Muscle layer of duodenum (tissue), 2 donors: ENCODE data around the gene GPR107.
A peak's percentile ranks its signal among the peaks of the same experiment; 100 is the strongest.
"Not testable (repeated sequence)": the region's sequence is repeated elsewhere in the genome, so short reads cannot be mapped to it uniquely, and the experiment has no call there.

Source experiments
- H3K27ac ChIP-seq: one replicate; pipeline ENCODE4 v1.7.0; 2013; ENCODE audit warnings: mild to moderate bottlenecking, low read length
- H3K27me3 ChIP-seq: one replicate; pipeline ENCODE4 v1.7.0; 2013; ENCODE audit warnings: low read depth, mild to moderate bottlenecking, control low read depth, low read length
- H3K36me3 ChIP-seq, 2 donors: one replicate each; pipeline ENCODE4 v1.7.0; 2013; ENCODE audit warnings: low read length in 2 of 2, control low read depth in 1 of 2, mild to moderate bottlenecking in 1 of 2; ENCODE audit not compliant: insufficient read depth in 2 of 2, control insufficient read depth in 1 of 2
- H3K4me1 ChIP-seq, 2 donors: one replicate each; pipeline ENCODE4 v1.7.0; 2013; ENCODE audit warnings: low read length in 2 of 2, mild to moderate bottlenecking in 2 of 2, control low read depth in 1 of 2, moderate library complexity in 1 of 2; ENCODE audit not compliant: insufficient read depth in 2 of 2, control insufficient read depth in 1 of 2
- H3K4me3 ChIP-seq, 2 donors: one replicate each; pipeline ENCODE4 v1.7.0; 2013; ENCODE audit warnings: low read length in 2 of 2, low read depth in 1 of 2, mild to moderate bottlenecking in 1 of 2
- H3K9me3 ChIP-seq, 2 donors: one replicate each; pipeline ENCODE4 v1.7.0; 2013; ENCODE audit warnings: low read length in 2 of 2, control low read depth in 1 of 2, mild to moderate bottlenecking in 1 of 2; ENCODE audit not compliant: control insufficient read depth in 1 of 2
- donor health status: healthy.

GPR107 gene

DNA sequence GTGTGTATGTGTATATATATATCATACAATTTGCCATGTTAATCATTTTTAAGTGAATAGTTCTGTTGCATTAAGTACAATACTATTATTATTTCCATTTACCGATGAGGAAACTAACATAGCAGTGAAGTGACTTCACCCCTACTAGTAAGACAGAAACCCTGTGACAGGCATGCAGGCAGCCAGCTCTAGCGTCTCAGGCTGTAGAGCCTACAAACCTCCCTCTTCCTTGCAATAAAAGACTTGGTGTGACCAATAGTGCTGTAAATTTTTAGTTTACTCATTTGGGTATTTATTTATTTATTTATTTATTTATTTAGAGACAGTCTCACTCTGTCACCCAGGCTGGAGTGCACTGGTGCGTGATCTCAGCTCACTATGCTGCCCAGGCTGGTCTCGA lies 35.4 kb upstream of the GPR107 start:
- H3K27me3 ChIP-seq: no peaks in the 10 kb centered on the region
- H3K36me3 ChIP-seq: no peaks in the 10 kb centered on the region
- no peak overlapping the region for H3K4me3 ChIP-seq
- peaks cover 4 to 32% of the 10 kb centered on the region in 2 donors for H3K4me1 ChIP-seq
- H3K9me3 ChIP-seq: peaks cover 0 to 2% of the 10 kb centered on the region in 2 donors
- no peak overlapping the region for H3K27ac ChIP-seq

DNA sequence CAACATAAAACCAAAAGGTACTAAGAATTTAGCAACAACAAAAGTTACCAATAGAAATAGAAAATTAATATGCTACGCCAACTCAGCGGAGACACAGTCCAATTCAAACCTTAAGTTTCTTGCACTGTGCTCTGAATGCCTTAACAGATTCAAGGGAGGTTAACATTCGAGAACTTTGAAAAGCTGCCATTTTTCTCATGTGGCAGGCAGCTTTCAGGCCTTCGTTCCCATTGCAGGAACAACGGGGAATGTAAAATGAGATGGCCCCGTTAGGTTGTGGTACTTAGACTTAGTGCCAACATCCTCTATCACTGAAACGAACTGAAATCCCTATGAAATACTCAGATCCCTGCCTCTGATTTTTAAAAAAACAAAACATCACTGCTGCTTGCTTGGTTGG lies 33.1 kb upstream of the GPR107 start:
- no peaks in the 10 kb centered on the region for H3K27me3 ChIP-seq
- H3K9me3 ChIP-seq: peaks cover 0 to 2% of the 10 kb centered on the region in 2 donors
- H3K36me3 ChIP-seq: no peaks in the 10 kb centered on the region
- H3K4me3 ChIP-seq: no peak overlapping the region
- peaks cover 5 to 35% of the 10 kb centered on the region in 2 donors for H3K4me1 ChIP-seq
- peak overlapping the region; percentile 32 for H3K27ac ChIP-seq

DNA sequence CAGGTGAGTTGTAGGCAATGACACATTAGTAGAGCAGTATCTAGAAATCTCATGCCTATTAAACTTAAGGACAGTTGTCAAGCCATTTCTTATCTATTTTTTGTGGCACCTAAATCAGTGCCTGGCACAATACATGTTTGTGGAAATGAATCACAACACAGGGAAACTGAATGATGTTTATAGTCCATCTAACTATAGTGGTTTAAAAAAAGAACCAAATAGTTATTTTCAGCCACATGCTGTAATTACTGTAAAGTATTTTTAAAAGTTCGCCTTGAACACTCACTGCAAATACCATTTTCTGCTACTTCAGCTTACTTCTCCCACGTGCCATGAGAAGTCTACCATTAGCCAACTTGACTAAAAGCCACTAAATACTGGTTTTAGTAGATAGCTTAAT lies 32.6 kb upstream of the GPR107 start:
- Histone ChIP-seq H3K4me3 (no peak overlapping the region), H3K4me1 (peaks cover 5 to 35% of the 10 kb centered on the region in 2 donors), H3K27me3 (no peaks in the 10 kb centered on the region), H3K27ac (peak overlapping the region; percentile 32), H3K36me3 (no peaks in the 10 kb centered on the region), H3K9me3 (peaks cover 0 to 2% of the 10 kb centered on the region in 2 donors)

DNA sequence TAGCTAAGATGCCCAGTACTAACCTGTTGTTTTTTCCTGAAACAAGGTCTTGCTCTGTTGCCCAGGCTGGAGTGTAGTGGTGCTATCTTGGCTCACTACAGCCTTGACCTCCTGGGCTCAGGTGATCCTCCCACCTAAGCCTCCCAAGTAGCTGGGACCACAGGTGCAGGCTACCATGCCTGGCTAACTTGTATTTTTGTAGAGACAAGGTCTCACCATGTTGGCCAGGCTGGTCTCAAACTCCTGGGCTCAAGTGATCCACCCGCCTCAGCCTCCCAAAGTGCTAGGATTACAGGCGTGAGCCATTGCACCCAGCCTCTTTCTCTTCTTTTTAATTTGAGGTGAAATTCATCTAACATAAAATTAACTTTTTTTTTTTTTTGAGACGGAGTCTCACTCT lies 31.9 kb upstream of the GPR107 start:
- H3K9me3 ChIP-seq, H3K4me3 ChIP-seq, H3K27ac ChIP-seq, H3K36me3 ChIP-seq, H3K27me3 ChIP-seq: not testable (repeated sequence)
- peaks cover 5 to 40% of the 10 kb centered on the region in 2 donors for H3K4me1 ChIP-seq

DNA sequence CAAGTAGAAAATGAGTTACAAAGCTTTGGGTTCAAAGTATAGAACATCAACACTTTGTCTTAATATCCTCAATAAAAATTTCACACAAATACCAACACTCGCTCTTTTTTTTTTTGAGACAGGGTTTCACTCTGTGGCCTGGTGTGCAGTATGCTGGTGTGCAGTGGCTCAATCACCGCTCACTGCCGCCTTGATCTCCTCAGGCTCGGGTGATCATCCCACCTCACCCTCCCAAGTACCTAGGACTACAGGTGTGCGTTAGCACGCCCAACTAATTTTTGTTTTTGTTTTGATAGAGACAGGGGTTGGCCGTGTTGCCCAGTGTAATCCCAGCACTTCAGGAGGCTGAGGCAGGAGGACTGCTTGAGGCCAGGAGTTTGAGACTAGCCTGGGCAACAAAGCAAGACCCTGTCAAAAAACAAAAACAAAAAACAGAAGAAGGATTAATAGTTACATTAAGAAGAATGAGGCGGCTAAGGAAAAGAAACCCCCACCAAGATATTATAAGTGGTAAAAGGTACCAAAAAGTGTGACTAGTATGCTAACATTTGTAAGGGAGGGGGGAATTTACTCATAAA lies 31.1 kb upstream of the GPR107 start:
- Histone ChIP-seq H3K27me3 (no peaks in the 10 kb centered on the region), H3K9me3 (no peaks in the 10 kb centered on the region), H3K4me3 (no peak overlapping the region), H3K27ac (peak overlapping the region; percentile 73), H3K4me1 (peaks cover 5 to 36% of the 10 kb centered on the region in 2 donors), H3K36me3 (no peaks in the 10 kb centered on the region)

DNA sequence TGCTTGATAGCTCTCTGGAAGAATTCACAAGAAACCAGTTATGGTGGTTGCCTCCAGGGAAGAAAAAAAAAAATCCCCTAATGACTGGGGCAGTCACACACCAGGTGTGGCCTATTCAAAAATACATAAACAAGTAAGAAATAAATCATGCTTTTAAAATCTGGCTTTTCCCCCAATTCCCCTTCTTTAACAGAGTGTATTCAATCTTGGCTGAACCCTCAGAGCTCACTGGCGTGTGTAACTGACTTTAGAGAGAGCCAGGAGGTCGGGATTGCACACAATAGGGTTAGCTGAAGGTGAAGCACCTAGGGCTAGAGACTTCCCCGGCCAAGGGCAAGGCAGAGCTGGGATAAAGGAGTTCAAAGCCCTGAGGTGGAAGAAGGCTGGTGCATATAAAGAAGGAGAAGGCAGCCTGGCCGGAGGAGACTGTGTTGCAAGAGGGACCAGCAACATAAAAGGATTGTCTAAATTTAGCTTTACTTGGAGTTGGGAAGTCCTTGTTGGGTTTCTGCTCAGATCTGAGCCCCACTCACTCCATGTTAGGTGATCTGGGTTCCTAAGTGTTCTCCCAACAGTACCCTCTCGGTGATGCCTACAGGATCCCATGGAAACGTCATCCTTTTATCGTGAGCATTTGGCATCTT lies 30.4 kb upstream of the GPR107 start:
- no peaks in the 10 kb centered on the region for H3K36me3 ChIP-seq
- H3K4me3 ChIP-seq: no peak overlapping the region
- no peaks in the 10 kb centered on the region for H3K9me3 ChIP-seq
- peak overlapping the region; percentile 73 for H3K27ac ChIP-seq
- no peaks in the 10 kb centered on the region for H3K27me3 ChIP-seq
- H3K4me1 ChIP-seq: peaks cover 5 to 41% of the 10 kb centered on the region in 2 donors

DNA sequence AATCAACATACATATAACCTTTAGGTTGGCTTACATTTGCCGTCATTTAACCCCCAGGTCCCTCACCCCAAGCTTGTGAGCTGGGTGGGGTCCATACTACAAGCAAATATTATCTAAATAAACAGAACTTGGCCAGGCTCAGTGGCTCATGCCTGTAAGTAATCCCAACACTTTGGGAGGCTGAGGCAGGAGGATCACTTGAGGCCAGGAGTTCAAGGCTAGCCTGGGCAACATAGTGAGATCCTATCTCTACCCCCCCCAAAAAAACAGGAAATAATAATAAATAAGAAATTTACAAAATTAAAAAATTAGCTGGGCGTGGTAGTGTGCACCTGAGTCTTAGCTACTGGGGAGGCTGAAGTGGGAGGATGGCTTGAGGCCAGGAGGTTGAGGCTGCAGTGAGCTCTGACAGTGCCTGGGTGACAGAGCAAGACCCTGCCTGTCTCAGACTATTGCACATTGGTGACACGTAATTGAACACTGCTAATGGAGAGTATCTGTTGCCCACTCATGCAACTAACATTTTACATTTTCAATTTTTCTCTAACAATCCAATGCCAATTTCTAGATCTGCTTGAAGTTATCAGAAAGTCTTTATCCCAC lies 29.6 kb upstream of the GPR107 start:
- Histone ChIP-seq H3K27ac (peak overlapping the region; percentile 73), H3K4me1 (peaks cover 5 to 49% of the 10 kb centered on the region in 2 donors)

DNA sequence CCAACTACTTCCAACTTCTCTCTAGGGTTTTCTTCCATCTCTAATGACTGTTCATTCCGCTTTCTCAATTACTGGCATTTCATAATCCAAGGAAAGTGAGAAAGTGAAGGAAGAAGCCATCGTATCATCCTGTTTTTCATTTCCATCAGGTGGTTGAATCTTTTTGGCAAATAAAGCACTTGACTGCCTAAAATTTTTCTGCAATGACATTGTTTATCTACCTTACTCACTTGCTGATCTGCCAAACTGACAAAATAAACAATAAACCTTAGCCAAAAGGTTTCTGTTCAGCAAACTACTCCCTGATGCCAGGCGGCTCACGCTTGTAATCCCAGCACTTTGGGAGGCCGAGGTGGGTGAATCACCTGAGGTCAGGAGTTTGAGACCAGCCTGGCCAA lies 29.1 kb upstream of the GPR107 start:
- Histone ChIP-seq H3K4me1 (peaks cover 5 to 53% of the 10 kb centered on the region in 2 donors), H3K27ac (no peak overlapping the region), H3K36me3 (no peaks in the 10 kb centered on the region)

More for the DNA sequence above, 29.6 kb upstream of the GPR107 start:
- Histone ChIP-seq H3K27me3 (no peaks in the 10 kb centered on the region), H3K36me3 (no peaks in the 10 kb centered on the region), H3K4me3 (no peak overlapping the region), H3K9me3 (no peaks in the 10 kb centered on the region)

DNA sequence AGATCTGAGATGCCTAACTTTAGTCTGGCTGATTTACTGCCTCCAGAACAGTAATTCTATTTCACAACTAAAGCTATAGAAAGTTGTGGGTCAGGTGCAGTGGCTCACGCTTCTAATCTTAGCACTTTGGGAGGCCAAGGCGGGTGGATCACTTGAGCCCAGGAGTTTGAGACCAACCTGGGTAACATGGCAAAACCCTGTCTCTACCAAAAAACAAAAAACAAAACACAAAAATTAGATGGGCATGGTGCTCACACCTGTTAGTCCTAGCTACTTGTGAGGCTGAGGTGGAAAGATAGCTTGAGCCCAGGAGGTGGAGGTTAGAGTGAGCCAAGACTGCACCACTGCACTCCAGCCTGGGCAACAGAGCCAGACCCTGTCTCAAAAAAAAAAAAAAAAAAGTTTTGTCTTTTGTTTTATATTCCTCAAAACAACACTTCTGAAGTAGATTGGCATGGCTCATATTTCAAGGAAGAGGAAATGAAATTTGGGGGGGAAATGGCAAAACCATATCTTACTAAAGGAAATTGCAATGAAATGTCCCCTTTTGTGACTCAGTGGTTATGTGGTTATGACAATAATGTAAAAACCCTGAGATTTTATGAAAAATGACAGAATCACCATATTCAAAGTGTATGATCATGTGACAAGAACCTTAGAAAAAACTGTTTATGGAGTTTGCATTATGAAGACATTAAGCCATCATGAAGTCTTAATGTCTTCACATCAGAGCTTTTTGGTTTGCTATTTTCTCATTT lies 26.9 kb upstream of the GPR107 start:
- Histone ChIP-seq H3K27ac (no peak overlapping the region), H3K36me3 (no peaks in the 10 kb centered on the region), H3K4me3 (no peak overlapping the region), H3K27me3 (no peaks in the 10 kb centered on the region), H3K9me3 (no peaks in the 10 kb centered on the region), H3K4me1 (peaks cover 13 to 47% of the 10 kb centered on the region in 2 donors)

More for the DNA sequence above, 29.1 kb upstream of the GPR107 start:
- no peaks in the 10 kb centered on the region for H3K27me3 ChIP-seq
- H3K4me3 ChIP-seq: no peak overlapping the region
- H3K9me3 ChIP-seq: no peaks in the 10 kb centered on the region

DNA sequence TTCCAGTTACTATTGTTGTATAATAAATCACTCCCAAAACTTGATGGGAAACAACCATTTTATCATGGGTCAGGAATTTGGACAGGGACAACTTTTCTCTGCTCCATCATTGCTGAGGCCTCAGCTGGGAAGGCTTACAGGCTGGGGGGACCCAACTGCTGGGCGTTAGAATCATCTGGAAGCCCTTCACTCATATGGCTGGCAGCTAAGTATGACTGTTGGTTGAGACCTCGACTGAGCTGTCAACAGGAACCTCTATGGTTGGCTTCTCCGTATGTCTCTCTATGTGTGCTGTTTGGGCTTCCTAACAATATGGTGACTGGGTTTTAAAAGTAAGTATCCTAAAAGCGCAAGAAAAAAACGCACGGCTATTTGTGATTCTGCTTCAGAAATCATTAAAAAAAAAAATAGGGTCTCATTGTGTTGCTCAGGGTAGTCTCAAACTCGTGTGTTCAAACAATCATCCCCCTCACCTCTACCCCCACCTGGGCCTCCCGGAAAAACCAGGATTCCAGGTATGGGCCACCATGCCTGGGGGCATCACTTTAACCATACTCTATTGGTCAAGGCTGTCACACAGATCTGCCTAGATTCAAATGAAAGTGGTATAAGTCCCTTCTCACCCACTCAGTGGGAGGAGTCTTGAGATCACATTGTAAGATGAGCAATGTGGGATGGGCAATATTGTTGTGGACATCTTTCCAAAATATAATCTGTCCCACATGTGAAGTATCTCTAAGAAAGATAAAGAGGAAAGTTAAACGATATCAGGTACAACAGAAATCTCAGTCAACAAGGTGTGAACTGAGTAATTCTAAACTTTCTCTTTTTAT lies 26.0 kb upstream of the GPR107 start:
- Histone ChIP-seq H3K27me3 (no peaks in the 10 kb centered on the region), H3K36me3 (no peaks in the 10 kb centered on the region), H3K9me3 (no peaks in the 10 kb centered on the region), H3K4me3 (no peak overlapping the region), H3K27ac (no peak overlapping the region), H3K4me1 (peaks cover 13 to 56% of the 10 kb centered on the region in 2 donors)
